Retina (tissue), 1 donor: ENCODE data around the gene RUFY4.

Experiments
- DNase-seq: peaks from one replicate; pipeline ENCODE4 v3.0.0-alpha.2; 2016

RUFY4 gene

GRCh38 chr2:218068721-218069334 lies at the start of gene RUFY4:
TSS of gene RUFY4 (plus strand) at chr2:218069253. CDS start at chr2:218070606, 1,353 bp downstream.
- DNase-seq = peak; percentile 78

- no peak for DNase-seq
These were observed 49.5 kb upstream of the RUFY4 start for GRCh38 chr2:218019411-218020060.

- no peak for DNase-seq
These were observed 48.8 kb upstream of the RUFY4 start for GRCh38 chr2:218020281-218020680.

- no peak for DNase-seq
These were observed 48.0 kb upstream of the RUFY4 start for GRCh38 chr2:218020966-218021535.

- no peak for DNase-seq
These were observed 47.4 kb upstream of the RUFY4 start for GRCh38 chr2:218021536-218022071.

GRCh38 chr2:218022131-218022850 lies 46.8 kb upstream of the RUFY4 start:
- peak; percentile 44 for DNase-seq

- DNase-seq = no peak
These were observed 46.1 kb upstream of the RUFY4 start for GRCh38 chr2:218022851-218023530.

GRCh38 chr2:218023636-218024035 lies 45.4 kb upstream of the RUFY4 start:
- peak; percentile 0 for DNase-seq

- DNase-seq = peak; percentile 1
These were observed 44.7 kb upstream of the RUFY4 start for GRCh38 chr2:218024336-218024735.

GRCh38 chr2:218024871-218025270 lies 44.2 kb upstream of the RUFY4 start:
- DNase-seq = no peak

GRCh38 chr2:218026244-218026643 lies 42.8 kb upstream of the RUFY4 start:
- DNase-seq = no peak

GRCh38 chr2:218026676-218027425 lies 42.2 kb upstream of the RUFY4 start:
- no peak for DNase-seq

GRCh38 chr2:218027426-218028188 lies 41.4 kb upstream of the RUFY4 start:
- DNase-seq = no peak

- DNase-seq = no peak
These were observed 40.9 kb upstream of the RUFY4 start for GRCh38 chr2:218028189-218028495.

- peak; percentile 4 for DNase-seq
These were observed 40.3 kb upstream of the RUFY4 start for GRCh38 chr2:218028562-218029348.

GRCh38 chr2:218029366-218030360 lies 39.4 kb upstream of the RUFY4 start:
- DNase-seq = peak; percentile 6

- peak; percentile 2 for DNase-seq
These were observed 38.5 kb upstream of the RUFY4 start for GRCh38 chr2:218030409-218031195.

GRCh38 chr2:218031261-218031660 lies 37.8 kb upstream of the RUFY4 start:
- no peak for DNase-seq
